Measurements from ENCODE around the gene ITPRIPL2. TPM values are rescaled to one million over a fixed set of nuclear protein-coding genes. Genes with fewer than 3 reads are reported as not detected.

The ITPRIPL2 gene
- total RNA-seq, 1 donor from 2014 or later: 29.5 TPM

GRCh38 chr16:19170043-19170655 is 56.4 kb downstream of the ITPRIPL2 start:
- H3K4me1 Mint-ChIP-seq (ENCODE audit: unreplicated experiment): peaks cover 5% of the 10 kb centered on the region
- peaks cover 45% of the 10 kb centered on the region for H3K27me3 Mint-ChIP-seq
- no peak for DNase-seq (ENCODE audit: extremely low spot score, unreplicated experiment)
- TF ChIP-seq CTCF (conservative IDR thresholded peaks at IDR 0.05): no peak
- H3K9me3 Mint-ChIP-seq: no peaks in the 10 kb centered on the region
- H3K4me3 Mint-ChIP-seq: peak overlapping the region; percentile 83
- peak overlapping the region; percentile 76 for H3K27ac Mint-ChIP-seq
- H3K36me3 Mint-ChIP-seq: no peaks in the 10 kb centered on the region

Other genes starting within 250 kb of the ITPRIPL2 start
- 77.0 and 80.5 TPM in 2 replicates for gene SMG1, start 187.6 kb upstream of the ITPRIPL2 start, total RNA-seq (ENCODE audit: low replicate concordance)
- 1.4 and 2.6 TPM in 2 replicates for gene TMC7, start 130.0 kb upstream of the ITPRIPL2 start, total RNA-seq (ENCODE audit: low replicate concordance)
- gene COQ7, start 46.4 kb upstream of the ITPRIPL2 start, total RNA-seq (ENCODE audit: low replicate concordance): 18.2 and 21.7 TPM in 2 replicates
- gene SYT17, start 54.3 kb downstream of the ITPRIPL2 start, total RNA-seq (ENCODE audit: low replicate concordance): 10.7 and 24.8 TPM in 2 replicates
- gene CLEC19A, start 171.8 kb downstream of the ITPRIPL2 start, total RNA-seq (ENCODE audit: low replicate concordance): not detected in 2 replicates